Ecto neural progenitor cell (in vitro differentiated cells): Measurements from ENCODE around the gene NEIL1.
A peak's percentile ranks its signal among the peaks of the same experiment; 100 is the strongest.

Source experiments
- DNase-seq: peaks from one replicate; pipeline ENCODE4 v3.0.0-alpha.2; 2018; ENCODE audit warnings: low spot score

The NEIL1 gene

DNA sequence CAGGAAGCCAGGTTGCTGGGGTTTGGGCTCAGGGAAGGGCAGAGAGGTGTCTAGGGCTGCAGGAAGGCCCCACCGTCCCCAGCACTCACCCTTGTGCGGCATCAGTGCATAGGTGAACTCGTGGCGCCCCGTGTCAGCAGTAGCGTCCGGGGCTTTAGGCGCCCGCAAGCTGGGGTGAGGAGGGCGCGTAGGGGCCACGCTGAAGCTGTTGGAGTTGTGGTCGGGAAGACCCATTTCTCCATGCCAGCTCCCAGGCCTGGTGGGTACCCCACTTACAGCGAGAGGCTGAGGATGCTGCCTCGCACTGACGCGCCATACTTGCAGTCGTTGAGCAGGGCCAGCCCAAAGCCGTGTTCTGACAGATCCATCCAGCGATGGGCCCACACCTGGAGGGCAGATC lies 9.7 kb downstream of the NEIL1 start:
- DNase-seq, result no peak

GRCh38 chr15:75357976-75358673 lies 11.3 kb downstream of the NEIL1 start:
- no peak for DNase-seq

DNA sequence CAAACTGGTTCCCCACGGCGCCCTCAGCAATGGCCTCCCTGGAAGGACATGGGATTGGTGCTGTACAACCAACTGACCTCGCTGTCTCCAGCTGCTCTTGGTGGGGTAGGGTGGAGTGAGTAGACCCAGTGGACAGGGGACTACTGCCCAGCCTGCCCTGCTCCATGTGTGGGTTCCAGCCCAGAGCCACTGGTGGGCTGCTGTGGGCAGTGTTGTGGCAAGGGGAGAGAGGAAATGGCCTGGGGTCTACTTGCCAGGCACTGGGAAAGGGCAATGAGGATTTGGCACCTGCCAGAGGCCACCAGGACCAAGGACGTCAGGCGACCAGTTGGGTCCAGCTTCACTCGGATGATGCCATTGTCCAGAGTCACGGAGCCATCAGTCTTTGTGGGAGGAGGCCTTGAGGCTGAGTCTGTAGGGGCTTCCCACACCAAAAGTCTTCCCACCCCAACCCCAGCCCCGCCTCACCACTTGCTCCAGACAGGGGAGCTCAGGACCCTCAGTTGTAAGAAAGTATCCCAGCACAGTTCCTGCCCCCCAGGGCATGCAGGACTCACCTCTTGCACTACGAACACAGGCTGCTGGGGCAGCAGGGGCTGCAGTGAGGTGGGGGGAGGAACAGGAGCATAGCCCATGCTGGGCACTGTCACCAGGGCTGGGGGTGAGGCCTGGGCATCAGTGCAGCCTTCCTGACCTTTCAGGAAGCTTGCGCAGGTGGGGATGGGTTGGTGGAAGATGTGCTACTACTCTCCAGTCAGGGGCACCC lies 12.1 kb downstream of the NEIL1 start:
- no peak for DNase-seq

DNA sequence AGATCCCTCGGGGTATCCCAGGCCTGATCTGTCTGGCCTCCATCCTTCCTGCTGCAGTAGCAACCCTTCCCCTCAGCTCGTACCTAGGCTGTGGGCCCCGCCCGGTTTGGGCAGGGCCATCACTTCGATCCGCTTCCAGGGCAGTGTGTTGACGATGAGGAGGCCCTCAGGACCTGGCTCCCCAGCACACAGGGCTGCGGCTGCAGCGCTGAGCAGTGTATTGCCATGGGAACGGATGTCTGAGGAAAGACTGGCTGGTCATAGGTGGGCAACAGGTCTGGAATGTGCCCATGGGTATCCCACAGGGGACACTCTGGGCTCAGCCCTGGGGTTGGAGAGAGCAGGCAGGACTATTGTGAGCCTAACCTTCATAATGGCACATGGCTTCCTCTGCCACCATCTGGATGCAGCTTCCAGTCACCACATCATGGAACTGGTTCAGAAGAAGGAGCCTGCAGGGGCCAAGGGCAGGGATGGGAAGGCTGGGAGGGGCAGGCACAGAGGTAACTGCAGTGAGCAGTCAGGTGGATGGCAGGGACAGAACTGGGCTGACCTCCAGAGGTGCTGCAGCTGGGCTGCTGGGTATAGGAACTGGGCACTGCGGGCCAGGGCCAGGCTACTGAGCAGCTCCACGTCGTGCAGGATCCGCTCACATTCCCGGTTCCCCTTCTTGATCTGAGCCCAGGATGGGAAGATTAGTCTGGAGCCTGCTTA lies 12.9 kb downstream of the NEIL1 start:
- DNase-seq, result no peak

- no peak for DNase-seq
These were observed 13.6 kb downstream of the NEIL1 start for GRCh38 chr15:75360391-75360790.

DNA sequence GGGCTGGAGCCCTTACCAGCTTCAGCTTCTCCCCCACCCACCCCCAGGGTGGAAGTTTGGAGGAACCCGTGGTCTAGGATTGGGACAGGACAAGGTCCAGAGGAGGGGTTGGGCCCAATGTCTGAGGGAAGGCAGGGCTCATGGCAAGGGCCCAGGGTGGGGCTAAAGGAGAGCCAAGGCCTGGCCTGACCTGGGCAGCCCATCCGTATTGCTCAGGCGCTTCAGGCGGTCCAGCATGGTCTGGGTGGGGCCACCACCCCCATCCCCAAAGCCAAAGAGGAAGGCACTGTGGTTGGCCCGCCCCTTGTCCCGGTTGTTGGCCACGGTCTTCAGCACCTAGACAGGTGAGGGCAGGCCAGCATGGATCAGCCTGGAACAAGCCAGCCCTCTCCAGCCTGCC lies 14.0 kb downstream of the NEIL1 start:
- no peak for DNase-seq

GRCh38 chr15:75361361-75361988 lies 14.6 kb downstream of the NEIL1 start:
- no peak for DNase-seq

DNA sequence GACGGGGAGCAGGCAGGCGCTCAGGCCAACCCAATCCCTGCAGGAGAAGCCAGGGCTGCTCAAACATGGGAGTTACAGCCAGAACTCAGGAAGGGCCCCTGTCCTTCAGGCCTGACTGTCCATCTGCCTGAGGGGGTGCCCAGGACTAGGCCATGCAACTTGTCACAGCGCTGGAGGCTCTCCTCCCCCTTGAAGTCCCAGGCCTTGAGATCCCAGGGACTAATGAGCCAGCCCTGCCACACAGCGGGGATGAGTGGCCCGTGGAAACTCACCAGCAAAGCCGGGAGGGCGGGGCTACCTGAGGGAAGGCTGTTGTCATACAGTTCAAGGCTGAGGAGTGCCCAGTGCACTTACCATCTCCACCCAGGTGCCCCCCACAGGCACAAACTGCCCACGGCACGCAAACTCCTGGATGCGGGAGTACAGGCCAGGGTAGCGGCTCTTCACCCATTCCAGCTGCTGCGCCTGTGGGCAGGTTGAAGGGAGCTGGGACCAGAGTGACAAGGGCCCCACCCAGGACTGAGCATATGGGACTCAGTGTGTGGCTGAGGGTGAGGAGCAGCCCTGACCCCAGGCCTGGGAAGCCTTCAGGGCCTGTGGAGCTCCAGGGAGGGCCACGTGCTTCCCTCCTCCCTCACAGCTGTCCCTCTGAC lies 15.3 kb downstream of the NEIL1 start:
- no peak for DNase-seq

DNA sequence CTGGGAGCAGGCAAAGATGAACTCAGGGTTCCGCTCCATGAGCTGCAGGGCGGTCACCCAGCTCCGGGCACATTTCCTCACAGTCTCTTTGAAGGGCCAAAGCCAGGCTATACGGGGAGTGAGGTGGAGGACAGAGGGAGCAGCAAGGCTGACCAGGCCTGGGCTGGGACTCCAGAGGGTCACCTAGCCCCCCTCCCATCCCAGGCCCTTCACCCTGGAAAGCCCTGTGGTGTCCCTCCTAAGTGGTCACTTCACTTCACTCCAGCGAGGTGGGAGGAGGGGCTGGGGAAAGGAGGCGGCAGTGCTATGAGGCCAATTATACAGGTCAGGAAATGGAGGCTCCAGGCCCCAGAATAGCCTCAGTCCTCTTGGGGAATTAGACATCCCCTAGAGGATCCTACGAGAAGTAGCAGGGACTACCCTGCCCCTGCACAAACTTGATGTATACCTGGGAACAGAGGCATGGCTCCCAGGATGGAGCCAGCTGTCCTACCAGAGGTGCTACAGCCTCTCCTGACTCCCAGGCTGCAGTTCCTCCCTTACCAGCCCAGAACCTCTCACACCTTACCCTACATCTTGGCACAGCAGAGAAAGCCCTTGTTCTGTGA lies 15.9 kb downstream of the NEIL1 start:
- no peak for DNase-seq

DNA sequence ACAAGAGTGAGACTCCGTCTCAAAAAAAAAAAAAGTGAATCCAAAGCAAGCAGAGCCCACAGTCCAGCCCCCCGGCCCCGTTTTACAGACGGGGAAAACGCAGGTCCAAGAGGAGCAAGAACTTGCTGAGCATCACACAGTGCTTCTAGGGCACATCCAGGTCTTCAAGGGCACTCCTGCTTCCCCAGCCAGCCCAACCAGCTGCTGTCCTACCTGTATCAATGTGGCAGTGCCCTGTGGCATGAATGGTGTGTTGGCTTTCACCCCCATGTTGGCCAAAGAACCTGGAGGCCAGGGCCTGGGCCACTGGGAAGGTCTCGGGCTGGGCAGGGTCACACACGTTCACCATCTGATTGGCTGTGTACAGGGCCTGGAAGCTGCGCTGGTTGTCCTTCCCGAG lies 16.9 kb downstream of the NEIL1 start:
- DNase-seq, result no peak

GRCh38 chr15:75364881-75365280 lies 18.0 kb downstream of the NEIL1 start:
- DNase-seq, result no peak

- DNase-seq, result no peak
These were observed 19.3 kb downstream of the NEIL1 start for GRCh38 chr15:75366163-75366562.

GRCh38 chr15:75367006-75367405 lies 20.2 kb downstream of the NEIL1 start:
- no peak for DNase-seq

- DNase-seq, result no peak
These were observed 20.6 kb downstream of the NEIL1 start for GRCh38 chr15:75367406-75367912.

DNA sequence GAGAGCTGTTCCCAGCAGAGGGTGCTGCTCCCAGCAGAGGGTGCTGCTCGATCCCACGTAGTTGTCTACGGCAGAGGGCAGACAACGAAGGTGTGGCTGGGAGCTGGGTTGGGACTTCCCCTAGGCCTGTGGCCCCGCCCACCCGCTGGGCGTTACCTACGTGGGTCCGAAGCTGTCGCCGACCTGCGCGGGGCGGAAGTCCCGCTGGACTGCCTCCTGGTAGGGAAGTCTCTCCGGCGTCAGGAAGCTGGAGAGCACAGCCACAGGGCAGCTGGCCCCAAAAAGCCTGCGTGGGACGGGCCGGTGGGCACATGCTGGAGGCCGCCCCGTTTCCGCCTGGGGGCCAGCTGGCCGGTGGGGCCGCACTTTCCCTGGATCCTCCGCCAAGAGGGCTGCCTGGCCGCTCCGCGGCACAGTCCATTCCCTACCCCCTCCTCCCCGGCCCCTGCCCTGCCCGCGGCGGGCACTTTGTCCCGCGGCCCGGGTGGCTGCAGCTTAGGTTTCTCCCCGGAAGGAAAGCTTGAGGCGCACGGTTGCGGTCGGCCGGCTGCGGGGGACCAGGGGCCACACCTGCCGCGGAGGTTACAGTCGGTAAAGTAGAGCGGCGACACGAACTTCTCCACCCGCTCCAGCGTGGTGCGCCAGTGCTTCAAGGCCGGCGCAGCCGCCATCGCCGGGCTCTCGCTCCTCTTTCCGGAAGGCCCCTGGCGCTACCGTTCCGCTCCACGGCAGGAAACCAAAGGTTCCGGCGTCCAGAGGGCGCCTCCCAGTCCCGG lies 21.3 kb downstream of the NEIL1 start, which contains the start of gene MAN2C1:
Gene MAN2C1 (minus strand): TSS at position 695 of the 776 bp plus-strand sequence. CDS start 24 bp downstream, at position 671.
- peak; percentile 94 for DNase-seq

DNA sequence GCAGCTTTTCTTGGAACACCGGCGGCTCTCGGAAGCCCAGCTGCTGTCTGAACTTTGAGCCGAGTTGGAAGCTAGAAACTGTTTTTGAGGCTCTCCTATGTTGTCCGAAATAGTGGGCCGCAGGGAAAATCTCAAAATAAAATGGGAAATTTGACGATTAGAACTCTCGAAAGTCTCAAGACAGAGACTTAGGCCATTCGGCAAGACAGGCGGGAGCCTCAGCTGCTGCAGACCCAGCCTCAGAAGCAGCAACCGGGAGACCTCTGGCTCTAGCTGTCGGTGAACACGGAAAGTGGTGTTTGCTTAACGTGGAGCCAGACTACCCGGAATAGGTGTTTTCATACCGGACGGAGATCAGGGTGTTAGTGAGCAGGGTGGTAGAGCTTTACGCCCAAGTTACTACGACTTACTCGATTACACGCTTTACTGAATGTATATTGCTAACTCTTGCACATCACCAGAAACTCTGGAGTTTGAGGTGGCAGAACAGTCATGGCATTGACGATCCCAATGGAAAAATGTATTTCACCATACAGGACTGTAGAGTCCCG lies 21.9 kb downstream of the NEIL1 start:
- DNase-seq, result no peak

- no peak for DNase-seq
These were observed 23.2 kb downstream of the NEIL1 start for GRCh38 chr15:75369897-75370581.

DNA sequence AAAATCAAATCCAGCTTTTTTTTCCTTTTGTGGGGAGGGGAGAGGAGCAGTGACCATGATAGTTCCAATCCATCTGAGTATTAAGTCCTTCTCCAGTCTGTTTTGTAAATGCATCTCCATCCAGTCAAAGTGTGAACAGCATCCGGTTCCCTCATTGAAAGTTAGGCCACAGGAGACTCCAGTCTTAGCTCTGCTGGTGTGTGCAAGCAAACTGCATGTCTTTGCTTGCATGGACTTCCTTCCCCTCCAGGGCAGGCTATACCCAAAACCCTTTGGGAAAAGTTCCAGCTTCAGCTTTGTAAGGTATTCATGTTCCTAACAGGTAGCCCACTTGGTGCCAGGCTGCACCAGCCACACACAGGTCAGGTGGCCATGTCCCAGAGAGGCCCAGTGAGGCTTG lies 24.6 kb downstream of the NEIL1 start:
- DNase-seq, result no peak

DNA sequence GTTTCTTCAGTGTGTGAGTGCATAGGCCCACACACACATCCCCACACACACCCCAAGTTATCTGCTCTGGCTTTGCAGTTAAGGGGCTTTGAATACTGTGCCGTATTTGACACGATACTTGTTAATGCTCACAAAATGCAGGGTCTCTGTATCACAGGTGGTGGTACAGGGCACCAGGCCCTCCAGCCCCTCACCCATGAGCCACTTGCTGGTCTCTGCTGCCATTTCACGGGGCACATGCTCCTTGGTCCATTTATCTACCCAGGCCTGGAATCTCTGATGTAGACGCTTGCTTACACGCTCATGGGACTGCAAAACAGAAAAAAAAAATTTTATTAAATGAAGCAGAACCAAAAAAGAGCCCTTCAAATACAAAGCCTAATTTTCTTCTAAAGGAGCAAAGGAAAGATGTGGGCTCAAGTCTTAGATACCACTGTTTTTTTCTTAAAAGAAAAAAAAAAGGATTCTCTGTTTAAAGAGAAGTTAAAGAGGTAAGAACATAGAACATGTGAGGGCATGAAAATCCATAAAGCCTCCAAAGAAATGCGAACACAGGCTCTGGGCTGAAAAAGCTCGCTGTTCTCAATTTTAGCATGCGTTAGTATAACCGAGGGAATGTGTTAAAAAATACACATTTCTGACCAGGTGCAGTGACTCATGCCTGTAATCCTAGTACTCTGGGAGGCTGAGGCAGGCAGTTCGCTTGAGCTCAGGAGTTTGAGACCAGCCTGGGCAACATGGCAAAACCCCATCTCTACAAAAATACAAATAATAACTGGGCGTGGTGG lies 25.3 kb downstream of the NEIL1 start:
- DNase-seq, result no peak
